ENCODE results near the gene RPA1.

Gene RPA1

DNA sequence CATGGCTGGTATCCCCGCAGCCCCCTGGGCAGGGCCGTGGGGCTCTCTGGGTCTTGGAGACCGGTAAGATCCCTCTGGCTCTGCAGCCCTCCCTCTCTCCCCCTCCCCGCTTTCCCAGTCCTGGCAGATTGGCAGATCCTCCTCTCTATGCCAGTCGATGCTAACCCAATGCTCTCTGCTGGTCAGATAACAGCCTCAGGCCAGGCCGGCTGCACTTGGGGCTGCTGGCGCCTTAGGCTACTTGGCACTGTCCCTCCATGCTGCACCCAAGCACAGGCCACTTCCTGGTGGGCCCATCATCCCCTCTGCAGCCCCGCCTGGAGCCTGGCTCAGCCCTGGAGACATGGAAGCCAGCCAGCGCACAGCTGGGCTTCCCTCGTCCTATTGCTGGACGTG, 113.6 kb downstream of the RPA1 start:
- no peak for DNase-seq

- DNase-seq, result no peak
Observed at GRCh38 chr17:1945621-1946020, 115.8 kb downstream of the RPA1 start.

GRCh38 chr17:1946021-1946932, 116.5 kb downstream of the RPA1 start:
- DNase-seq, result no peak

- DNase-seq, result no peak
Observed at GRCh38 chr17:1947229-1947742, 117.5 kb downstream of the RPA1 start.

DNA sequence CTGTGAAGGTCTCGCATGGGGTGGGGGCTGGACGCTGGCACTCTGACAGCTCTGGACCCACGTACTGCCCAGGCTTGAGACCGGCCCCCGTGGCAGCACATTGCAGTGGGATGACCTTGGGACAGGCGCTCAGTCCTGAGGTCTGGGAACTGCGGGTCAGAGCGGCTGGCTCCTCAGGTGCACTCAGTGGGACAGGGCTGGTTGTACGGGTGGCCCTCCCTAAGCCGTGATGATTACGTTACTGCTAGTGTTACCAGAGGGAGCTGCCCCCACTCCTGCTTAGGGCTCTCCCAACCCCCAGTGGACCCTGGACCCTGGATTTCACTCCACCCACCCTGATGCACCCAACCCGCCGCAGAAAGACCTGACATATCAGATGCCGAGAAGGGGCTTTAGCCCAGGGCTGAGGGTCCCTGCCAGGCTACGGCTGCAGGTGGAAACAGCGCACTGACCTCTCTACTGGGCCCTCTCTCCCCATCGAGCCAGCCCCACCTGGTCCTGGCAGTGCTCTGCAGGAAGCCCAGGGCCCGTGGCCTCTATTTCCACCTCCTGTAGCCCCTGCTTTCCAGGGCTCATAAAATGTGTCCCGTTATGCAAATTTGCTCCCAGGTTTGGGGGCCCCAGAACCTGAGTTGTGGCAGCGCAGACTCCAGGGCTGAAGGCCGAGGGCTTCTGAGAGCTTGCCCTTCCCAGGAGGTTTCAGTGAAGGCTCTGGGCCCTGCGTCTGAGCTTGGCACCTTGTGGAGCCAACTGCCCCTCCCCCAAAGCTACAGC, 118.1 kb downstream of the RPA1 start:
- no peak for DNase-seq

DNA sequence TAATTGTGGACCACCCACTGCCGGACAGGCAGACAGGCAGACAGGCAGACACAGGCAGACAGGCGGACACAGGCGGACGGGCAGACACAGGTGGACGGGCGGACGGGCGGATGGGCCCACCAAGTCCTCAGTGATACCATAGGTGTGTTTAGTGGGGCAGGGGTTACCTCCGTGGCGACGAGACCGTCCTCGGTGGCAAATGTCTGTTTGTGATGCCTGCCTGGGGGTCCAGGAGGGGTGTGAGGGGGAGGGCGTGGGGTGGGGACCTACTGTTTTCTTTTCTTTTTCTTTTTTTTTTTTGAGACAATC, 118.7 kb downstream of the RPA1 start:
- DNase-seq, result no peak
